GM12891 (cell line): Measurements from ENCODE around the gene ANKRD44.
A peak's percentile ranks its signal among the peaks of the same experiment; 100 is the strongest.
"Not testable (repeated sequence)": the region's sequence is repeated elsewhere in the genome, so short reads cannot be mapped to it uniquely, and the experiment has no call there.

Experiments used
- DNase-seq: peaks from one replicate; pipeline ENCODE4 v3.0.0; 2011; ENCODE audit warnings: low spot score; ENCODE audit not compliant: insufficient read length
- FAIRE-seq: peaks from 2 replicates; lab custom pipeline; 2011; peaks lifted over from hg19 to GRCh38; lab: Jason Lieb, UNC
- PAX5 ChIP-seq: IDR thresholded peaks from 2 replicates; pipeline ENCODE4 v1.6.1; 2011; ENCODE audit warnings: low read length, moderate library complexity, mild to moderate bottlenecking; ENCODE audit not compliant: insufficient read depth, severe bottlenecking
- POLR2A ChIP-seq: IDR thresholded peaks from 2 replicates; pipeline ENCODE4 v1.6.1; 2011; ENCODE audit warnings: low read depth, low read length, control low read depth
- POLR2AphosphoS5 ChIP-seq: IDR thresholded peaks from 2 replicates; pipeline ENCODE4 v1.6.1; 2011; ENCODE audit warnings: low read depth, low read length, control low read depth
- POU2F2 ChIP-seq: IDR thresholded peaks from 2 replicates; pipeline ENCODE4 v1.6.1; 2011; ENCODE audit warnings: low read depth, mild to moderate bottlenecking, control low read depth, low read length, moderate library complexity
- SPI1 ChIP-seq: IDR thresholded peaks from 2 replicates; pipeline ENCODE4 v1.6.1; 2011; ENCODE audit warnings: low read depth, low read length, control low read depth
- TAF1 ChIP-seq: IDR thresholded peaks from 2 replicates; pipeline ENCODE4 v1.6.1; 2011; ENCODE audit warnings: low read depth, low read length, control low read depth

ANKRD44 gene

DNA sequence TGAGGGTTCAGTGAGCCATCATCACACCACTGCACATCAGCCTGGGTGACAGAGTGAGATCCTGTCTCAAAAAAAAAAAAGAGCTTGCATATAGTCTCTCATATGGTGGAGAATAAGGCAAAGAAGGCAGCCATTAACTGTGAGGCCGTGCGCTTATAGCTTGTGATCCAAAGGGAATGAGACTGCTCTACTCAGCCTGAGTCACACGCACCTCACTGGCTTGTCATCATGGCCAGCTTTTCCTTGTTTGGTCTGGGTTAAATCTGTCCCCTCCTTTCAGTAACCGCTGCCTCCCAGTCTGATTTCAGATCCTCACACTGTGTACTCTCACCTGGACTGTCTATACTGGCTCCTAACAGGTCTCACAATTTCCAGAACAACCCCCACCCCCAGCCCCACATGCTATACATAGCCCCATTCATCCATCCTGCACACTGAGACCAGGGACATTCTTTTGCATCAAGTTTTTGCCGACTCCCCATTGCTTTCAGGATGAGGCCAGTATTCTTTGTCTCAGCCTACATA, 35.3 kb upstream of the ANKRD44 start:
- FAIRE-seq (no peak), DNase-seq (no peak)
- TF ChIP-seq POLR2AphosphoS5: no peak
- no peak for TF ChIP-seq PAX5
- TF ChIP-seq POLR2A: no peak
- TF ChIP-seq TAF1: no peak
- TF ChIP-seq SPI1: no peak
- no peak for TF ChIP-seq POU2F2

DNA sequence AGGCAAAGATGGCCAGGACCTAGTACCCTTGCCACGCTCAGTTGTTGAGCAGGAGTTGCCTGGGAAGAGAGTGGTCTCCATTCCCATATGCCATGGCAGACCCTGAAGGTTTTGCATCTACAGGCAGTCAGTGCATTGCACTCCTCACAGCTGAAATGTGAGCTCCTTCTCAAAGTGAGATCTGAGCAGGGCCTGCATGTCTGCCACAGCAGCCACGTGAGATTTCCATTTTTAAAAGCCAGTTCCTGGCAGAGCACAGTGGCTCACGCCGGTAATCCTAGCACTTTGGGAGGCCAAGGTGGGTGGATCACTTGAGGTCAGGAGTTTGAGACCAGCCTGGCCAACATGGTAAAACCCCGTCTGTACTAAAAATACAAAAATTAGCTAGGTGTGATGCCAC, 33.4 kb upstream of the ANKRD44 start:
- not testable (repeated sequence) for DNase-seq, FAIRE-seq

DNA sequence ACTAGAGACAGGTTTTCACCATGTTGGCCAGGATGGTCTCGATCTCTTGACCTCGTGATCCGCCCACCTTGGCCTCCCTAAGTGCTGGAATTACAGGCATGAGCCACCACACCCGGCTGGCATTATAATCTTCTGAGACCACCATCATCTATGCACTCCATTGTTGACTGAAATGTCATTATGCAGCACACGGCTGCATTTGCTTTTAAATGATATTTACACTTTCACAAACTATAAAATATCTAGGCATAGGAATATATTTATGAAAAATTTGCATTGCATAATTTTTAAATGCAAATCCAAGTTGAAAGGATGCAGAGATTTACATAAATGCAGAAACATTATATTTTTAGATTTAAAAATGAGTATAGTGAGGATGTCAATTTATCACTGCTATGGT, 30.0 kb upstream of the ANKRD44 start:
- TF ChIP-seq POLR2AphosphoS5 (no peak), TAF1 (no peak), POU2F2 (no peak), PAX5 (no peak), POLR2A (no peak), SPI1 (no peak)

DNA sequence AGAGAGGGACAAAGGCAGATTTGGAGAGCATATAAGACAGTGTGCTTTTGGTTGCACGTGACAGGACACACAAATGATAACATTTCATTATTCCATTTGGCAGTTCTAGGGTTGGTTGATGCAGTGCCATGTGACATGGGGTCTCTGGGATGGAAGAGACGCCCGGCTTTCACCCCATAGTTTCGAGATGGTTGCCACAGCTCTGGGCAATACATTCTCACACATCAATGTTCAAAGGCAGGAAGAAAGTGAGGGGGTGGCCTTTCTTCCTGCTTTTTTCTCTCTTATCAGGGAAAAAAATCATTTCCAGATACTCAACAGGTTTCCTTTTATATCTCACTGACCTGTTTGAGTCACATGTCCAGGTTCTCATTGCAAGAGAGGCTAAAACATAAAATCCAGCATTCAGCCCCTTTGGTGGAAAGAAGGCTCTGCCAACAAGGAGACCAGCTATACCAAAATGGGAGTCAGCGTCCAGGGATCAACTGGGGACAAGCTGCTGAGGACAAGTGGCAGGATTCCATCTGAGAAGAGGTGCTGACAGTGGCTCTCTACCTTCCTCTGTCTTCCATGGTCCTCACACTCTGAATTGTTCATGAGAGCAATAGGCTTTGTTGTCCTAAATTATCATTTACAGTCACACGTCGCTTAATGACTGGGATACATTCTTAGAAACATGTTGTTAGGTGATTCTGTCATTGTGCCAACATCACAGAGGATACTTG, 29.1 kb upstream of the ANKRD44 start:
- FAIRE-seq: peak; percentile 75
- no peak for DNase-seq
- TF ChIP-seq TAF1: no peak
- no peak for TF ChIP-seq PAX5
- TF ChIP-seq POLR2AphosphoS5: no peak
- TF ChIP-seq SPI1: no peak
- TF ChIP-seq POU2F2: no peak
- TF ChIP-seq POLR2A: no peak

More for the DNA sequence above, 30.0 kb upstream of the ANKRD44 start:
- no peak for FAIRE-seq
- DNase-seq: no peak

DNA sequence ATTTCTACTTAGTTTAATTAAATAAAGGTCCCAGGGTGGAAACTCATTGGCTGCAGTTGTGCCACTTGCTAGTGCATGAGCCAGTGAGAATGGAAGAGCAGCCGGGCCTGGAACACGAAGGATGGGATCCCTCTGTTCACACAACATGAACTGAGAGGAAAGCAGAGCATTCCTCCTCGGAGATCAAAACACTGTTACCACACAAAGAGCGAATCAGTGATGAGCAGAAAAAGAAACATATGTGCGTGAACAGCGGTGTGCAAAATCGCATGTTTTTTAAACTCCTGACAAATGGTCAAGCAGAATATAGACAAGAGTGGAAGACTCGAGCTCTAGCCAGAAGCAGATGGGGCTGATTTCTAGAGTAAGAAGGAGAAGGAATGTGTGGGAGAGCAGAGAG, 28.4 kb upstream of the ANKRD44 start:
- DNase-seq: no peak
- FAIRE-seq: no peak
- TF ChIP-seq POU2F2 (no peak), POLR2A (no peak), PAX5 (no peak), TAF1 (no peak), POLR2AphosphoS5 (no peak), SPI1 (no peak)

DNA sequence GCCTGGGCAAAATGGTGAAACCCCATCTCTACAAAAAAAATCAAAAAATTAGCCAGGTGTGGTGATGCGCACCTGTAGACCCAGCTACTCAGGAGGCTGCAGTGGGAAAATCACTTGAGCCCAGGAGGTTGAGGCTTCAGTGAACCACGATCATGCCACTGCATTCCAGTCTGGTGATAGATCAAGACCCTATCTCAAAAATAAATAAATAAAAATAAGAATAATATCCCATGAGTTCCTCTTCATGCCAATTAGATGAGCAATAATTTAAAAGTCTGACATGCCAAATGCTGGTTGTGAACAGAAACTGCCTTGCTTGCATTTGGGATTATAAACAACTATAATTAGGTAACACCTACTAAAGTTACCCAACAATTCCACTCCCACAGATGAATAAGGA, 22.1 kb upstream of the ANKRD44 start:
- DNase-seq: no peak
- no peak for FAIRE-seq
- TF ChIP-seq POLR2A: no peak
- no peak for TF ChIP-seq SPI1
- no peak for TF ChIP-seq TAF1
- no peak for TF ChIP-seq POLR2AphosphoS5
- no peak for TF ChIP-seq PAX5
- TF ChIP-seq POU2F2: no peak

DNA sequence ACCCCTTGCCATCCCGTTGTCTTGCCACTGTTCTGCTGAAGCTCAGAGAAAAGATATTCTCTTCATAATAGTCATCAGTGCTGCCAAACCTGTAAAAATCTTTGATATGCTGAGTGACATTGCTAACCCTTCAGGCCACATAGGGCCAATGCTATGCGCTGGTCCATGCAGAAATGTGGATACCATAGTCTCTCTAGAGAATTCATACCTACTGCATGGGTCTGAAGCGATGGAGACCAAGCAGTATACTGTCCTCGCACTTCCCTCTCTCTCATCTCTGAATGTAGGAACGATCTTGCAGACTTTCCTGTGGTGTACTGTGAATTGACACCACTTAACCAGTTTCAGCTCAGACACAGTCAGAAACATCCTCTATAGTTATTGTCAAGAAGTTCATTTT, 17.9 kb upstream of the ANKRD44 start:
- no peak for DNase-seq
- TF ChIP-seq SPI1 (no peak), PAX5 (no peak), POLR2AphosphoS5 (no peak), POLR2A (no peak), POU2F2 (no peak), TAF1 (no peak)
- no peak for FAIRE-seq

DNA sequence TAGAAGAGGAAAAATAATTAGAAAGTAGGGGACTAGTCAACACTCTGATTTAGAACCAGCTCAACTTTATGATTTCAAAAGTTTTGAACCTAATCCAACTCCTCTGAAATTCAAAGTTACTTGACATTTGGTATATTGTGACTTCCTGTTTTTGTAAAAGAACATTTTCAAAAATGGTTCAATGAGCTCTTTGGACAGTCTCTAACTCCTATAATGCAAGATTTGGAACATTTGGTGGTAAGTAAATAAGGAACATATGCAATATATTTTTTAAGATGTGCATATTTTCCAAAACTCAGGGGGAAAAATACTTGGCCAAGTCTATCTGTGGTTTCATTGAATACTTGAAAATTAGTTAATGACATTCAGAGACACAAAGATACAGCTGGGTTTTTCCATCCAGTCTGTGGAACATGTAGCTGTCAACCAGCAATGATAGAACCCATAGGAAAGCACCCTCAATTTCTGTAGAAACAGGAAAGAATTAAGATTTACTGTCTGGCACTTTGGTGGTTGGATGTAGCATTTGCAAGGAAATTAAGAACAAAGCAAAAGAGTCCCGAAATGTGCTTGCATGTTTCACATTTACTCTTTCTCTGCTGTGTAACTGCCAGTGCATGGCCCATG, 17.0 kb upstream of the ANKRD44 start:
- DNase-seq (no peak), FAIRE-seq (peak; percentile 26)
- TF ChIP-seq SPI1 (peak; percentile 67), POU2F2 (no peak), TAF1 (no peak)

DNA sequence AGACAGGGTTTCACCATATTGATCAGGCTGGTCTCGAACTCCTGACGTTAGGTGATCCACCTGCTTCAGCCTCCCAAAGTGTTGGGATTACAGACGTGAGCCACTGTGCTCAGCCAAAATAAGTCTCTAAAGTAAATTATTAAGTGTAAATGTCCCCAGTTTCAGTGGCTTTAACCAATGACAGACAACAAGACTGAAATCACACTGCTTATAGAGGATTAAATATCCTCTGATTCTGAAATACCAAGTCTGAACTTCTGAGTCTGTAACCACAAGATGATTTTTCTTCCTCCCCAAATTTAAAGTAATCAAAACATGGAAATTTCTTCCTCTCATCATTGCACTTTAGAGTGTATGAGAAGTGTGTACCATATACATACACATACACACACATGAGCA, 16.5 kb upstream of the ANKRD44 start:
- peak; percentile 9 for FAIRE-seq
- DNase-seq: no peak
- TF ChIP-seq POU2F2: no peak
- TF ChIP-seq TAF1: no peak
- no peak for TF ChIP-seq SPI1
- no peak for TF ChIP-seq POLR2AphosphoS5
- TF ChIP-seq PAX5: no peak
- no peak for TF ChIP-seq POLR2A

DNA sequence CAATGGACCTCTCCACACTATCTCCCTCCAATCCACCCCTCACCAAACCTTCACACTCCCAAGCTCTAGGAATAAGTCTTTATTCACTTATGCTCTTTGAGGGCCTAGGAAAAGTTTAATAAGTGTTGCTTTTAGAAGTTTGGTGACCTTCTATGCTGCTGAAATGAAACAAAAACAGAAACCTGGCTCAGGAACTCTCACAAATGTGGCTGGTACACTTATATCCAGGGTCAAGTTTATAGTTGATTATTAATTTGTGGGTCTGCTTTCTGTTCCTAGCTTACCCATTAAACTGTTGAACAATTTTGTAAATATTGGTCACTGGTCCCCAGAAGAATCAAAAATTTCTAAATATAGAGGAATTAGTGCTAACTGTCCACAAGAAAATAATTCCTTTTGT, 14.2 kb upstream of the ANKRD44 start:
- DNase-seq: no peak
- peak; percentile 75 for FAIRE-seq
- TF ChIP-seq TAF1 (no peak), POLR2A (no peak), POLR2AphosphoS5 (no peak), POU2F2 (no peak), PAX5 (no peak), SPI1 (no peak)
